CD4-positive, alpha-beta T cell (primary cell): Measurements from ENCODE around the gene SCN3B. TPM values are rescaled to one million over a fixed set of nuclear protein-coding genes. Genes with fewer than 3 reads are reported as not detected.

Experiments
- ATAC-seq: fragments of 200-7000 bp; cut with Tn5 transposase; one replicate; pipeline ENCODE4 v1.10.0; 2022; ENCODE audit warnings: mild to moderate bottlenecking; ENCODE audit not compliant: poor library complexity
- CTCF ChIA-PET: fragments of 350-600 bp; sonication (Branson Sonifier 250); formaldehyde crosslinking; loops from one replicate; lab custom pipeline; 2021; ENCODE audit warnings: antibody characterized with exemption, inconsistent platforms; lab: Charles Lee
- POLR2A ChIA-PET: fragments of 350-600 bp; sonication (Branson Sonifier 250); formaldehyde crosslinking; loops from one replicate; lab custom pipeline; 2021; ENCODE audit warnings: antibody characterized with exemption, inconsistent platforms; lab: Charles Lee
- DNase-seq, 14 experiments: peaks; one replicate each; pipeline ENCODE4 v3.0.0-alpha.2; 2013 to 2020; ENCODE audit warnings: mixed read lengths in 2 of 14
- H3K27ac ChIP-seq, 2 donors: one replicate each; pipeline versions ENCODE4 v1.5.1 to v1.7.0; 2013; ENCODE audit warnings: low read length in 2 of 2, low read depth in 1 of 2, mild to moderate bottlenecking in 1 of 2
- H3K27me3 ChIP-seq, 2 experiments: 1 replicate in 1 of 2; 2 replicates in 1 of 2; pipeline versions ENCODE4 v1.6.1 to v1.7.0; 2013; ENCODE audit warnings: low read length in 2 of 2, control low read depth in 1 of 2, mild to moderate bottlenecking in 1 of 2, moderate library complexity in 1 of 2; ENCODE audit not compliant: insufficient read depth in 2 of 2, control insufficient read depth in 1 of 2
- H3K36me3 ChIP-seq: one replicate; pipeline ENCODE4 v1.6.1; 2013; ENCODE audit warnings: low read length, control low read depth; ENCODE audit not compliant: insufficient read depth
- H3K4me1 ChIP-seq: one replicate; pipeline ENCODE4 v1.6.1; 2013; ENCODE audit warnings: low read length, control low read depth; ENCODE audit not compliant: insufficient read depth
- H3K4me3 ChIP-seq: one replicate; pipeline ENCODE4 v1.5.1; 2013; ENCODE audit warnings: mild to moderate bottlenecking, low read length, moderate library complexity
- H3K9me3 ChIP-seq, 2 experiments: 1 replicate in 1 of 2; 2 replicates in 1 of 2; pipeline versions ENCODE4 v1.6.1 to v1.7.0; 2013; ENCODE audit warnings: low read length in 2 of 2, mild to moderate bottlenecking in 2 of 2, control low read depth in 1 of 2, moderate library complexity in 1 of 2; ENCODE audit not compliant: control insufficient read depth in 1 of 2, insufficient read depth in 1 of 2
- H3K27ac Mint-ChIP-seq: one replicate; pipeline ENCODE4 v1.8.0; 2020; ENCODE audit warnings: mixed read lengths
- H3K27me3 Mint-ChIP-seq: one replicate; pipeline ENCODE4 v1.8.0; 2021; ENCODE audit warnings: mixed read lengths
- H3K36me3 Mint-ChIP-seq: one replicate; pipeline ENCODE4 v1.8.0; 2021; ENCODE audit warnings: low read depth, mixed read lengths
- H3K4me1 Mint-ChIP-seq: one replicate; pipeline ENCODE4 v1.8.0; 2021; ENCODE audit warnings: low read depth, mixed read lengths
- H3K4me3 Mint-ChIP-seq: one replicate; pipeline ENCODE4 v1.8.0; 2020; ENCODE audit warnings: mild to moderate bottlenecking, mixed read lengths
- H3K9me3 Mint-ChIP-seq: one replicate; pipeline ENCODE4 v1.8.0; 2020; ENCODE audit warnings: mixed read lengths
- intact Hi-C, 2 experiments: fragments of 100-400 bp; cut with DNase I in 1 of 2; cut with micrococcal nuclease in 1 of 2; formaldehyde crosslinking; loops; one replicate each; pipeline versions ENCODE4 v1.15.1 to v1.9.0; 2023 to 2025; cut with DNase I, micrococcal nuclease
- total RNA-seq, 174 experiments: library from RNA in 2 of 174; stranded (reverse) in 2 of 174; gene quantifications; one replicate each; pipeline ENCODE4 v1.2.3 and lab custom pipeline; 2021 to 2026
- TF ChIP-seq, protein P1 (sequence below): fragments of 200-600 bp; IDR thresholded peaks from one replicate; pipeline ENCODE4 v1.8.0; 2022; ENCODE audit warnings: antibody characterized with exemption, mild to moderate bottlenecking

SCN3B gene
- total RNA-seq, 2 experiments from 2014 or later: not detected

- no peak overlapping the region for H3K4me3 Mint-ChIP-seq
- CTCF ChIA-PET: no interaction called here
These were observed 29.4 kb downstream of the SCN3B start for GRCh38 chr11:123624974-123625373.

DNA sequence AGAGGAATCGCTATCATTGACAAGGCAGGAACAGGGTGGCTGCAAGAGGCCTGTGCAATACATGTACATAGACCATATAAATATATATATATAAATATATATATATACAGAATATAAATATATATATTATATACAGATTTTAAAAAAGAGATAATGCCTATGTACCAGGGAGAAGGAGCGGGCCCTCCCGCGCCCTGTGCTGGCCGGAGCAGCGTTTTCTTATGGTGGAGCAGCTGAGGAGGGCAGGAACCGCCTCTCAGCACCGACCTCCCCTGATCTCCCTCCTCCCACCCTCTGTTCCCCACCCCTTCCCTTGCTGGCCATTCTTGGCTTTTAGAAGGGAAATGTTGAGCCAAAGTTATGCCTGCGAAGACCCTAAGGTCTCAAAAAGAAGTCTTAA, 31.8 kb downstream of the SCN3B start:
- H3K4me3 ChIP-seq: no peak overlapping the region
- H3K9me3 ChIP-seq: no peaks in the 10 kb centered on the region
- H3K27ac Mint-ChIP-seq: no peak overlapping the region
- CTCF ChIA-PET: no interaction called here
- ATAC-seq: no peak
- no peaks in the 10 kb centered on the region for H3K9me3 Mint-ChIP-seq
- no peaks in the 10 kb centered on the region for H3K4me1 ChIP-seq
- no peak for DNase-seq
- no peaks in the 10 kb centered on the region for H3K4me1 Mint-ChIP-seq
- H3K27me3 Mint-ChIP-seq: no peaks in the 10 kb centered on the region
- H3K27me3 ChIP-seq: no peaks in the 10 kb centered on the region
- POLR2A ChIA-PET: no interaction called here
- no peak overlapping the region for H3K27ac ChIP-seq
- peaks cover 31% of the 10 kb centered on the region for H3K36me3 Mint-ChIP-seq
- H3K36me3 ChIP-seq: peaks cover 12% of the 10 kb centered on the region
- H3K4me3 Mint-ChIP-seq: no peak overlapping the region
- intact Hi-C loops: no loop called here
- TF ChIP-seq, protein P1, sequence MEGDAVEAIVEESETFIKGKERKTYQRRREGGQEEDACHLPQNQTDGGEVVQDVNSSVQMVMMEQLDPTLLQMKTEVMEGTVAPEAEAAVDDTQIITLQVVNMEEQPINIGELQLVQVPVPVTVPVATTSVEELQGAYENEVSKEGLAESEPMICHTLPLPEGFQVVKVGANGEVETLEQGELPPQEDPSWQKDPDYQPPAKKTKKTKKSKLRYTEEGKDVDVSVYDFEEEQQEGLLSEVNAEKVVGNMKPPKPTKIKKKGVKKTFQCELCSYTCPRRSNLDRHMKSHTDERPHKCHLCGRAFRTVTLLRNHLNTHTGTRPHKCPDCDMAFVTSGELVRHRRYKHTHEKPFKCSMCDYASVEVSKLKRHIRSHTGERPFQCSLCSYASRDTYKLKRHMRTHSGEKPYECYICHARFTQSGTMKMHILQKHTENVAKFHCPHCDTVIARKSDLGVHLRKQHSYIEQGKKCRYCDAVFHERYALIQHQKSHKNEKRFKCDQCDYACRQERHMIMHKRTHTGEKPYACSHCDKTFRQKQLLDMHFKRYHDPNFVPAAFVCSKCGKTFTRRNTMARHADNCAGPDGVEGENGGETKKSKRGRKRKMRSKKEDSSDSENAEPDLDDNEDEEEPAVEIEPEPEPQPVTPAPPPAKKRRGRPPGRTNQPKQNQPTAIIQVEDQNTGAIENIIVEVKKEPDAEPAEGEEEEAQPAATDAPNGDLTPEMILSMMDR: no peak

More at GRCh38 chr11:123624974-123625373, 29.4 kb downstream of the SCN3B start:
- H3K27me3 Mint-ChIP-seq: no peaks in the 10 kb centered on the region
- Histone ChIP-seq H3K27ac (no peak overlapping the region), H3K4me1 (no peaks in the 10 kb centered on the region), H3K27me3 (no peaks in the 10 kb centered on the region), H3K36me3 (peaks cover 6% of the 10 kb centered on the region), H3K9me3 (no peaks in the 10 kb centered on the region), H3K4me3 (no peak overlapping the region)
- POLR2A ChIA-PET: no interaction called here
- DNase-seq: no peak
- H3K9me3 Mint-ChIP-seq: no peaks in the 10 kb centered on the region
- intact Hi-C loops: no loop called here
- H3K36me3 Mint-ChIP-seq: peaks cover 8% of the 10 kb centered on the region
- TF ChIP-seq, protein P1: no peak
- no peak overlapping the region for H3K27ac Mint-ChIP-seq
- H3K4me1 Mint-ChIP-seq: no peaks in the 10 kb centered on the region
- ATAC-seq: no peak

DNA sequence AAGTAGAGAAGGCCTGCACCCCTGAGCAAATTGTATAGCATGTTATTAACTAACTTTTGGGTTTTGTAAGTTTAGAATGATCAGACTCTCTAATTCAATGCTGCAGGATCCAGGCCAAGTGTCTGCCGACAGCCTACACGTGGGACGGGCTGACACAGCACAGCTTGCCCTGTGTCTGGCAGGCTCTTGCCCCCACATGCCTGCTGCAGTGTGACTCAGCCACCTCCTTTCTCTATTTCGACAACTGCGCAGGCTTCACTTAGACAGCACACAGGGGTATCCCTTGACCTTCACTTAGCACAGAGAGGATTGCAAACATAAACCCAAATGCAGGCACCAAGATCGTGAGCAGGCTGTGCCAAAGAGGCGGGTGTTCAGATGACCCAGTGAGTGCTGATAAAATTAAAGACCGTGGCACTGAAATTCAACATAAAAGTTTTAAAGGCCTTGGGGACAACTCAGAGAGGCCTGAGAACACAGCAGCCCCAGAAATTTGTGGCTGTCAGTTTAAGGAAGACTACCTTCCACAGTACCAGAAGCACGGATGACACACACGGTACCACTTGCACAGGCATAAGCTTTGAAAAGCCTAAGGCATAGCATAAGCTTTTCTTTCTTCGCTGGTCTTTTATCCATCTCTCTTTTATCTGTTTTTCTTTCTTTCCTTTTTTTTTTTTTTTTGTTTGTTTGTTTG, 37.8 kb downstream of the SCN3B start:
- intact Hi-C loops: no loop called here
- DNase-seq: no peak
- Histone ChIP-seq H3K27ac (no peak overlapping the region), H3K27me3 (no peaks in the 10 kb centered on the region), H3K9me3 (no peaks in the 10 kb centered on the region), H3K36me3 (peaks cover 31% of the 10 kb centered on the region), H3K4me3 (no peak overlapping the region), H3K4me1 (no peaks in the 10 kb centered on the region)
- H3K4me1 Mint-ChIP-seq: no peaks in the 10 kb centered on the region
- no peaks in the 10 kb centered on the region for H3K27me3 Mint-ChIP-seq
- no peak for ATAC-seq
- ChIA-PET CTCF (interaction anchor here (0.7 to 1.3 kb wide), 2 partner anchors 12 to 91 kb away, joined by 3 read pairs; no protein-coding TSS in a partner anchor), POLR2A (no interaction called here)
- no peaks in the 10 kb centered on the region for H3K9me3 Mint-ChIP-seq
- TF ChIP-seq, protein P1: no peak
- H3K36me3 Mint-ChIP-seq: peaks cover 70% of the 10 kb centered on the region
- no peak overlapping the region for H3K4me3 Mint-ChIP-seq
- H3K27ac Mint-ChIP-seq: no peak overlapping the region
